ENCODE results near the gene DMP1.

DNA sequence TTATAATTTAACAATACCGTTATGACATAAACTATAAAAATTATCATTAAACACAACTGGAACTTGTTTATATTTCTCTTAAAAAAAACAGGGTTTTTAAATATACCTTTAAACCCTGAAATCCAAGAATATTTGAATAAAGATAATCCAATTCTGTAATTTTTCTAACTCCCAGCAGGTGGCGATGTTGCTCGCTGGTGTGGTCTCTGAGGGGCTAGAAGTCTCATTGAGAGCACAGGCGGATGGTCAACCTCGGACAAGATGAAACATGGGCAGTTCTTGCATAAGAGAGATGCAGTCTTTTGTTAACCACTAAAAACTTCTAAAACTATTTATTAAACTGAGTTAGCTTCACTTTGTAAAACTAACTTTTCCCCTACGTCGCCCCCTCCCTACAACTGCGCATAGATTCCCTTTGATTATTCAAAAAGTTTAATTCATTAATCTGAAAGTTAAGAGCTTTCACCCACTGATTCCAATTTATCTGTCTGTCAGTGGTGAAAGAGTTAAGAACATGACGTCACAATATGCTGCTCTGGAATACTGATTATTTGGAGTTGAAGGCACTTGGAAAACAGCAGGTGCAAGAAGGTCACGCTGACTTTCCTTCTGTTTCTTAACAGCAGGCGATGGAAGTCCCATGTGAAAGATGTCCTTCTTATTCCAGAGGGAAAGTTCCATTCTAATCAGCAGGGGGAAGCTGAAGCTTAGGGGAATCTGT is 29.5 kb downstream of the DMP1 start:
- TF ChIP-seq EZH2 (IDR thresholded peaks at IDR 0.05; ENCODE audit: insufficient read depth, poor library complexity, severe bottlenecking) (no peak), EZH2phosphoT487 (IDR thresholded peaks at IDR 0.05; ENCODE audit: insufficient read depth, low read depth) (no peak)

All from GM23248 (cell line).